Cardiac fibroblast (primary cell): ENCODE measurements around the gene FANCI.
A peak's percentile ranks its signal among the peaks of the same experiment; 100 is the strongest.

Experiments used
- DNase-seq, 2 donors: peaks; one replicate each; pipeline versions ENCODE4 v3.0.0 to v3.0.0-alpha.2; 2010; ENCODE audit warnings: low read depth in 2 of 2
- H3K4me3 ChIP-seq, 2 donors: replicated peaks in 1 of 2; 1 replicate in 1 of 2; 2 replicates in 1 of 2; pipeline ENCODE4 v1.5.1; 2011; ENCODE audit warnings: low read depth in 2 of 2, low read length in 2 of 2, mild to moderate bottlenecking in 2 of 2, moderate library complexity in 1 of 2
- TF ChIP-seq, protein P1 (sequence below): IDR thresholded peaks from one replicate; pipeline ENCODE4 v1.5.1; 2011; ENCODE audit warnings: low read depth, mild to moderate bottlenecking, low read length, inconsistent platforms

FANCI gene

DNA sequence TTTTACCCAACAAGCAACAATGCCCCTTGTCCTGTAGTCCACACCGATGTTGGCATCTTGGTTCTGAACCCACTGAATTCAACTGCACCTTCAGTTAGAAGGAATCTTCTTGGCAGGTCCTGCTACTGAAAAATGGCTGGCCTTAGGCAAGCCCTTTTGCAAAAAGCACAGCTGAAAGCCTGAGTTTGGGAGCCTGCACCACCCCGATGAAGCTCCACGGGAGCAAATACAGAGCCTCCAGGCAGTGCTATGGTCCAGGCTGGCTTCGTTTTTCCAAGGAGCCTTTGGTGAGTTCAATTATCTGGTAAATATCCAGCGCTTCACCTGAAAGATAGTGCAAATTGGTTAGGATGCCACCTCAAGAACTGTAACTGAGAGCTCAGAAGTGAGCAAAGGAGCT is 72.7 kb downstream of the FANCI start:
- TF ChIP-seq, protein P1, sequence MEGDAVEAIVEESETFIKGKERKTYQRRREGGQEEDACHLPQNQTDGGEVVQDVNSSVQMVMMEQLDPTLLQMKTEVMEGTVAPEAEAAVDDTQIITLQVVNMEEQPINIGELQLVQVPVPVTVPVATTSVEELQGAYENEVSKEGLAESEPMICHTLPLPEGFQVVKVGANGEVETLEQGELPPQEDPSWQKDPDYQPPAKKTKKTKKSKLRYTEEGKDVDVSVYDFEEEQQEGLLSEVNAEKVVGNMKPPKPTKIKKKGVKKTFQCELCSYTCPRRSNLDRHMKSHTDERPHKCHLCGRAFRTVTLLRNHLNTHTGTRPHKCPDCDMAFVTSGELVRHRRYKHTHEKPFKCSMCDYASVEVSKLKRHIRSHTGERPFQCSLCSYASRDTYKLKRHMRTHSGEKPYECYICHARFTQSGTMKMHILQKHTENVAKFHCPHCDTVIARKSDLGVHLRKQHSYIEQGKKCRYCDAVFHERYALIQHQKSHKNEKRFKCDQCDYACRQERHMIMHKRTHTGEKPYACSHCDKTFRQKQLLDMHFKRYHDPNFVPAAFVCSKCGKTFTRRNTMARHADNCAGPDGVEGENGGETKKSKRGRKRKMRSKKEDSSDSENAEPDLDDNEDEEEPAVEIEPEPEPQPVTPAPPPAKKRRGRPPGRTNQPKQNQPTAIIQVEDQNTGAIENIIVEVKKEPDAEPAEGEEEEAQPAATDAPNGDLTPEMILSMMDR: no peak
- no peak overlapping the region for H3K4me3 ChIP-seq
- DNase-seq: no peak

DNA sequence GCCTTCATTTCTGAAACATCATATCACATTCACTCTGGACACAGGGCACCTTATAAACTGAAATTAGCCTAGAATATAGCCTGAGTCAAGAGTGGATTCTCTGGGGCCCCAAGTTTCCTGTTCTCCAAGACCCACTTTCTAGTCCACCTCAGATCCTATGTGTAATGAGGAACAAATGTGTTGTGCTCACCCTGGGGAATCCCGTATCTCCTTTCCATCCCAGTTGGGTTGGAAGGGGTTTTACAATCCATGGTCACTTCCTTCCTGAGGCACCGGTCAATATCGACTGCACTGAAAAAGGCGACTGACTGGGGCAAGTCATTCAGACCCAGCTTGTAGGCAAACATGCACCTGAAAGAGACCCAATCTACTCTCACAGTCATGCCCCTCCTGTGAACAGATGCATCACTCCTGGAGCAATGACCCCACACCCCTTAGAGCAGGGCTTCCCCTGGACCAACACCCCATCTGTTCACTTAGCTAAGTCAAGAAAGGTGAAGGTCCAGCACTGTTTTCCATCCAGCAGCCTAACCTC is 73.5 kb downstream of the FANCI start:
- DNase-seq: no peak
- H3K4me3 ChIP-seq: no peak overlapping the region
- TF ChIP-seq, protein P1: no peak

DNA sequence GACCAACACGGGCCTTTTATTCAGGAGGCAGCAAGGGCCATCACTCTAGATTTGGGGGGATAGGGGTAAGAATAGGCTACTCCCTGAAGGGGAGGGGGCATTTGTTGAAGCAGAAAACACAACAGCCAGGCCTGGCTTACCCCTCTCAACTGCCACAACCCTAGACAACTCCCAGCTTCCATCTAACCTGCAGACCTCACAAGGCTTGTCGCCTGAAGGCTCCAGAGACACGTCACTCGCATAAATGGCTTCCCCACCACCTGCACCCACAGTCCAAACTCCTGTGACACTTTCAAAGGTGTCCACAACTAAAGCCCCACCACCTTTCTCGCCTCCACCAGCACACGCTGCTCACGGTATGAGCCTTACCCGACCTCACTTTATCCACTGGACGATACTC is 75.9 kb downstream of the FANCI start:
- no peak overlapping the region for H3K4me3 ChIP-seq
- TF ChIP-seq, protein P1: no peak
- DNase-seq: no peak

DNA sequence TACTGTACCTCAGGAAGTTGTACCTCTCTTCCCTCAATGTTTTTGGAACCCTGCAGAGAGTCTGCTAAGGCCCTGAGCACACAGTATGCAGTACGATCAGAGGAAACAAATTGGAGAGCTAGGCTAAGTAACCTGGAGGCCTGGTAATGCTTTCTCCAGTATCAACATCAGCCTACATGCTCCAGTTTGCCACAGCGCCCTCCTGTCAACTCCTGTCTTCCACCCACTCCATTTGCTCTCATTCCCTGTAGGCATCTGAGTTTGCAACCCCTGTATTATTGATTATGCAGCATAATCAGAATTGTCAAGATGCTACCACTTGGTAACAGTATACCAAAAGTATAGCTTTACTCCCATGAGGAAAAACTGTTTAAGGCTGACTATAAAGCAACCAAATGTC is 76.4 kb downstream of the FANCI start:
- DNase-seq: no peak
- TF ChIP-seq, protein P1: no peak
- no peak overlapping the region for H3K4me3 ChIP-seq

DNA sequence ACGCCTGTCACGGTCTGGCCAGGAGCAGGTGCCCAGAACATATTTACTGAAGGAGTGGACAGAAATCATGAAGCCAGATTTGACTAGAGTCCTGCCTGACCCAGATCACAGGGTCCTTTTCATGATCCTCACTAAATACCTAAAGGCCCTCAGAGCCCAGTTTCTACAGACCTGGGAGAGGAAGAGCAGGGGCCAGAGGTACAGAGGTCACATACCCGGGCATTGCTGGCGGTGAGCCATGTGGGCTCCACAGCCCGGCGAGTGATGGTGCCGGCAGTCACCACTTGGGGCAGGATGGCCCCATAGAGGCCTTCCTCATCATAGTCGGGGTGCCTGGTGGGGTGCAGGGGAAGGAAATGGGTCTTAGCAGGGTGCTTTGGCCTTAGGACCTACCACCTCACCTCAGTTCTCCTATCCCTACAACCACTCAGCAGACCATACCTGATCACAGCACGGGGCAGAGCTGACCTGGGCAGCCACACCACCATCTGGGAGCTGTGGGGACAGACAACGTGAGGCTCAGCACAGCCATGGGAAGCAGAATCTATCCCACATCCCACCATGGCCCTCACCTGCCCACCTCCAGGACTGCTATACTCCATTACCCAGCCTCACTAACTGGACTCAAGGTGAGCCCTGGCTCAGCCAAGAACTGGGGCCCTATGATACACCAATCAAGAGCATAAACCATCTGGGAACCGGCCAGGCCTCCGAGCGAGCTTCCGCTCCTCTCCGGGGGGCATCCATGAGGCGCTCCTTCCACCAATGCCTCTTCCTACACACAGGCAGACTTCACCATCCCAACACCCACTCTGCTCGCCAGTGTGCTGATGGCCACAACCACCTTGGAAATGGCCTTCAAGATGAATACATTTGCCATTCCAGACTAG is 78.0 kb downstream of the FANCI start:
- H3K4me3 ChIP-seq: no peak overlapping the region
- TF ChIP-seq, protein P1: peak; percentile 15
- no peak for DNase-seq

DNA sequence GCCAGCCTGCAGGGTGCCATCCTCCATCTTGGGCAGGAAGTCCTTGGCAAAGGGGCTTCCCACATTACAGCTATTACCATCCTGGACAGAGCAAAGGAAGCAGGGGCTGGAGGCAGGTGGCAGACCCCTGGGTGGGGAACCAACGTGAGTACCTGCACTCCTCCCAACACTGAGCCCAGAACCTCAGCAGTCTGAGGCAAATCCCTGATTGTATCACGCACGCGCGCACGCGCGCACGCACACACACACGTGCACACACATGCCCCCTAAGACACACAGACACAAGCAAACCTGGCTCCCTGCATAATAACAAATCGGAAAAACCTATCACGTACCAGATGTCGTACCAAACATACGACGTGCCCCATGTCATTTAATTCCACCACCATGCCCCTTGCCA is 79.0 kb downstream of the FANCI start:
- H3K4me3 ChIP-seq: no peak overlapping the region
- TF ChIP-seq, protein P1: no peak
- DNase-seq: no peak
